Uterus (tissue), 4 donors: Measurements from ENCODE around the gene DENND6A. TPM values are rescaled to one million over a fixed set of nuclear protein-coding genes. Genes with fewer than 3 reads are reported as not detected.

Experiments used
- DNase-seq, 2 donors: peaks; one replicate each; pipeline ENCODE4 v3.0.0-alpha.2; 2019 to 2020
- H3K27ac ChIP-seq, 2 donors: fragments of 200-600 bp; sonication (generic); 1 replicate in 1 of 2; 2 replicates in 1 of 2; pipeline ENCODE4 v1.5.1; 2016 to 2018
- H3K27me3 ChIP-seq, 2 donors: fragments of 200-600 bp; sonication (generic); one replicate each; pipeline ENCODE4 v1.5.1; 2018 to 2019; ENCODE audit warnings: control low read depth in 1 of 2
- H3K36me3 ChIP-seq, 2 donors: fragments of 200-600 bp; sonication (generic); one replicate each; pipeline ENCODE4 v1.5.1; 2019; ENCODE audit warnings: control low read depth in 1 of 2
- H3K4me1 ChIP-seq, 2 donors: fragments of 200-600 bp; sonication (generic); one replicate each; pipeline ENCODE4 v1.5.1; 2018 to 2019; ENCODE audit warnings: control low read depth in 1 of 2
- H3K4me3 ChIP-seq, 2 donors: fragments of 200-600 bp; sonication (generic); 1 replicate in 1 of 2; 2 replicates in 1 of 2; pipeline ENCODE4 v1.5.1; 2018 to 2019; ENCODE audit warnings: mild to moderate bottlenecking in 1 of 2
- H3K9me3 ChIP-seq, 2 donors: fragments of 200-600 bp; sonication (generic); one replicate each; pipeline ENCODE4 v1.5.1; 2019; ENCODE audit warnings: control low read depth in 1 of 2
- POLR2A ChIP-seq, 2 donors: fragments of 450-650 bp; IDR thresholded peaks; one replicate each; pipeline ENCODE4 v1.6.1; 2016; ENCODE audit warnings: antibody characterized with exemption in 2 of 2, mild to moderate bottlenecking in 1 of 2, moderate library complexity in 1 of 2
- intact Hi-C: fragments of 100-400 bp; cut with DNase I; formaldehyde crosslinking; loops from one replicate; pipeline ENCODE4 v1.15.1; 2023; ENCODE audit warnings: low total_unique reads
- total RNA-seq, 4 donors: library from RNA; depleted of rRNA in 3 of 4; stranded (reverse); fragments of >200 nt in 3 of 4; gene quantifications; one replicate each; pipeline versions ENCODE4 v1.1.0 to v1.2.4, GENCODE V29; 2014 to 2023
- TF ChIP-seq, protein P1 (sequence below), 4 experiments: fragments of 200-600 bp in 2 of 4; fragments of 450-650 bp in 2 of 4; sonication (generic) in 2 of 4; IDR thresholded peaks; one replicate each; pipeline ENCODE4 v1.5.1; 2016 to 2019; ENCODE audit warnings: antibody characterized with exemption in 4 of 4, mild to moderate bottlenecking in 2 of 4, moderate library complexity in 1 of 4
- donor health status: DM: yes; HTN: yes; CAD: no.

The DENND6A gene
- total RNA-seq, 4 donors from 2014 or later = 11.5 to 65.8 (median 40.4) TPM

DNA sequence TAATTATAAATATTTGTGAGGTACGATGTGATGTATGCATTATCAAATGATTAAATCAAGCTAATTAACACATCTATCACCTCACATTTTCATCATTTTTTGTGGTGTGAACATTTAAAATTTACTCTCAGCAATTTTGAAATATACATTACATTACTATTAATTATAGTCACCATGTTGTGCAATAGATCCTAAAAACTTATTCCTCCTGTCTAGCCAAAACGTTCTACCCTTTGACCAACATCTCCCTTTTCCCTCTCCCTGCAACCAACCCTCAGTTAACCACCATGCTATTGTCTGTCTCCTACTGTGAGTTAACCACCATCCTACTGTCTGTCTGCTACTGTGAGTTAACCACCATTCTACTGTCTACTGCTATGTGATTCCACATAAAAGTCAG, 42.5 kb upstream of the DENND6A start:
- Histone ChIP-seq H3K27me3 (no peaks in the 10 kb centered on the region), H3K36me3 (no peaks in the 10 kb centered on the region), H3K4me3 (no peak overlapping the region), H3K27ac (no peak overlapping the region), H3K4me1 (no peaks in the 10 kb centered on the region), H3K9me3 (no peaks in the 10 kb centered on the region)
- TF ChIP-seq POLR2A (IDR thresholded peaks at IDR 0.05) = no peak
- TF ChIP-seq, protein P1, sequence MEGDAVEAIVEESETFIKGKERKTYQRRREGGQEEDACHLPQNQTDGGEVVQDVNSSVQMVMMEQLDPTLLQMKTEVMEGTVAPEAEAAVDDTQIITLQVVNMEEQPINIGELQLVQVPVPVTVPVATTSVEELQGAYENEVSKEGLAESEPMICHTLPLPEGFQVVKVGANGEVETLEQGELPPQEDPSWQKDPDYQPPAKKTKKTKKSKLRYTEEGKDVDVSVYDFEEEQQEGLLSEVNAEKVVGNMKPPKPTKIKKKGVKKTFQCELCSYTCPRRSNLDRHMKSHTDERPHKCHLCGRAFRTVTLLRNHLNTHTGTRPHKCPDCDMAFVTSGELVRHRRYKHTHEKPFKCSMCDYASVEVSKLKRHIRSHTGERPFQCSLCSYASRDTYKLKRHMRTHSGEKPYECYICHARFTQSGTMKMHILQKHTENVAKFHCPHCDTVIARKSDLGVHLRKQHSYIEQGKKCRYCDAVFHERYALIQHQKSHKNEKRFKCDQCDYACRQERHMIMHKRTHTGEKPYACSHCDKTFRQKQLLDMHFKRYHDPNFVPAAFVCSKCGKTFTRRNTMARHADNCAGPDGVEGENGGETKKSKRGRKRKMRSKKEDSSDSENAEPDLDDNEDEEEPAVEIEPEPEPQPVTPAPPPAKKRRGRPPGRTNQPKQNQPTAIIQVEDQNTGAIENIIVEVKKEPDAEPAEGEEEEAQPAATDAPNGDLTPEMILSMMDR (IDR thresholded peaks at IDR 0.05) = no peak
- intact Hi-C loops = no loop called here
- no peak for DNase-seq

DNA sequence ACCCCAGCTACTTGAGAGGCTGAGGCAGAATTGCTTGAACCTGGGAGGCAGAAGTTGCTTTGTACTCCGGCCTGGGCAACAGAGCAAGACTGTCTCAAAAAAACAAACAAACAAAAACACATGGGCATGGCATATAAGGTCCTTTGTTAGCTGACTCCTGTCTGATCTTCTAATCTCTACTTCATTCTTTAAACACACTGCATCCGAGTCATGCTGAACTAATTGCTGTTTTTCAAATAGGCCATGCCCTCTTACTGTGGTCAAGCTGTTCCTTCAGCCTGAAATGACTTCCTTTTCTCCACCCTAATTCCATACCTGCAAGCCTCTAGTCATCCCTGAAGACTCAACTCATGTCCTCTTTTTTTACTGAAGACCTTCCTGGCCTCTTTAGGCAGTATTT, 40.9 kb upstream of the DENND6A start:
- Histone ChIP-seq H3K4me1 (no peaks in the 10 kb centered on the region), H3K36me3 (no peaks in the 10 kb centered on the region), H3K9me3 (no peaks in the 10 kb centered on the region), H3K4me3 (no peak overlapping the region), H3K27me3 (no peaks in the 10 kb centered on the region), H3K27ac (no peak overlapping the region)
- DNase-seq = no peak
- intact Hi-C loops = no loop called here
- no peak for TF ChIP-seq POLR2A (IDR thresholded peaks at IDR 0.05)
- TF ChIP-seq, protein P1 (IDR thresholded peaks at IDR 0.05) = no peak

- H3K4me3 ChIP-seq = no peak overlapping the region
- no peaks in the 10 kb centered on the region for H3K9me3 ChIP-seq
- no peaks in the 10 kb centered on the region for H3K4me1 ChIP-seq
- H3K27me3 ChIP-seq = no peaks in the 10 kb centered on the region
- TF ChIP-seq, protein P1 (IDR thresholded peaks at IDR 0.05) = no peak
- TF ChIP-seq POLR2A (IDR thresholded peaks at IDR 0.05) = no peak
- intact Hi-C loops = no loop called here
- no peaks in the 10 kb centered on the region for H3K36me3 ChIP-seq
- no peak overlapping the region for H3K27ac ChIP-seq
- no peak for DNase-seq
Observed at GRCh38 chr3:57731311-57731710, 38.4 kb upstream of the DENND6A start.

GRCh38 chr3:57730682-57731081, 37.8 kb upstream of the DENND6A start:
- Histone ChIP-seq H3K4me3 (no peak overlapping the region), H3K4me1 (no peaks in the 10 kb centered on the region), H3K27ac (no peak overlapping the region), H3K36me3 (no peaks in the 10 kb centered on the region), H3K27me3 (no peaks in the 10 kb centered on the region), H3K9me3 (no peaks in the 10 kb centered on the region)
- DNase-seq = no peak
- intact Hi-C loops = no loop called here
- no peak for TF ChIP-seq POLR2A (IDR thresholded peaks at IDR 0.05)
- TF ChIP-seq, protein P1 (IDR thresholded peaks at IDR 0.05) = no peak

DNA sequence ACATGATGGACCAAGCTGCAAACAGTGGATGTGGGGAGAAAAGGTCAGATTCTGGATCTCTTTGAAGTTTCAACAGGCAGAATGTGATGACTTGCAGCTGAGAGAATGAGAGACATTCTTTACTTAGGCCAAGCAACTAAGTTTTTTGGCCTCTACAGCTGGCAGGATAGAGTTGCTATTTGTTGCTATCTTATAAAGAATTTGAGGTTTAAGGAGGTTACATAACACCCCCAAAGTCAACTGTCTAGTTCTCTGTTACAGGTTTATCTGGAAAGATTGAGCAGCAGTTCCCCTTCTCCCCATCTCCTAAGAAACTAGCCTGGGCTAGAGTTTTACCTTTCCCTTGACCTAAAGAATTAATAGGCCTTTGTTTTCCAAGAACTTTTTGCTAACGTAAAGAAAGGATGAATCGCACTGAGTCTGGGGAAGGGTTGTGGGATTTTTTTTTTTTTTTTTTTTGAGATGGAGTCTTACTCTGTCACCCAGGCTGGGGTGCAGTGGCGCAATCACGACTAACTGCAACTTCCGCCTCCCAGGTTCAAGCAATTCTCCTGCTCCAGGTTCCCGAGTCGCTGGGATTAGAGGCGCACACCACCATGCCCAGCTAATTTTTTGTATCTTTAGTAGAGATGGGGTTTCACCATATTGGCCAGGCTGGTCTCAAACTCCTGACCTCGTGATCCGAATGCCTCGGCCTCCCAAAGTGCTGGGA, 36.6 kb upstream of the DENND6A start:
- no peak for DNase-seq
- TF ChIP-seq POLR2A (IDR thresholded peaks at IDR 0.05) = no peak
- TF ChIP-seq, protein P1 (IDR thresholded peaks at IDR 0.05) = no peak
- no peak overlapping the region for H3K27ac ChIP-seq
- intact Hi-C loops = no loop called here
- H3K9me3 ChIP-seq = no peaks in the 10 kb centered on the region
- no peaks in the 10 kb centered on the region for H3K4me1 ChIP-seq
- no peaks in the 10 kb centered on the region for H3K27me3 ChIP-seq
- no peak overlapping the region for H3K4me3 ChIP-seq
- no peaks in the 10 kb centered on the region for H3K36me3 ChIP-seq
